ENCODE results near the gene IPO5. TPM values are rescaled to one million over a fixed set of nuclear protein-coding genes. Genes with fewer than 3 reads are reported as not detected.
"Not testable (repeated sequence)": the region's sequence is repeated elsewhere in the genome, so short reads cannot be mapped to it uniquely, and the experiment has no call there.

Gene IPO5
- total RNA-seq, 2 donors from 2014 or later: 166 to 246 TPM

DNA sequence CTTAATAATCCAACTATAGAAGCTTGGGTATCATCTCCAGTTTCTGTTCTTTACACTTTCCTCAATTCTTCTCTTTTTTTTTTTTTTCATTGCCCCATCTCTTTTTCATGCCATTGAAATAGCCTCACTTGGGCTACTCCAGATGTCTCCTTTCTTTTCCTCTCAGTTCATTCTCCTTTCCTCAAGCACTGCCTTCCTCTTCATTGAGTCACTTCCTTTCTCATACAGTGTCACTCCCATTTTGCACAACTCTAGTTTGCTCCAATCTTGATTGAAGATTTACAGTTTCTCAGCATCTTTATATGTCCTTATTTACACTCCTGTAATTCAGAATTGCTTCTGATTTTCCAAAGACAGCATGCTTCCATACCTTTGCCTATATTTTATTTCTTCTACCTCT, 61.3 kb downstream of the IPO5 start:
- H3K27ac Mint-ChIP-seq: no peak overlapping the region
- peaks cover 100% of the 10 kb centered on the region for H3K36me3 Mint-ChIP-seq (ENCODE audit: low read depth)
- H3K4me3 Mint-ChIP-seq: no peak overlapping the region
- no peaks in the 10 kb centered on the region for H3K4me1 Mint-ChIP-seq
- no peak for ATAC-seq (replicated peaks)
- H3K27me3 Mint-ChIP-seq: no peaks in the 10 kb centered on the region
- H3K9me3 Mint-ChIP-seq: no peaks in the 10 kb centered on the region

DNA sequence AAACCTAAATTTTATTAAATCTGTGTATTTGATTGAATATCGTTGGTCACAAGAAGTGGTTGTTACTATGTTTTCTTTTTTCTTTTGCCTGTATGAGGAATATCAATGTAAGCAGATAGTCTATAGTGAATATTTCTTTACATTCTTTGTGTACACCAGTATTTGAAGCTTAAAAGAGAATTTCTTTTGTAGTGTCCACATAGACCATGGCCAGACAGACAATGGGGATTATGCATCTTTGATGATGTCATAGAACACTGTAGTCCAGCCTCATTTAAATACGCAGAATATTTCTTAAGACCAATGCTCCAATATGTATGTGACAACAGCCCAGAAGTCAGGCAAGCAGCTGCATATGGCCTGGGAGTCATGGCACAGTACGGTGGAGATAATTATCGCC, 64.8 kb downstream of the IPO5 start:
- no peak overlapping the region for H3K4me3 Mint-ChIP-seq
- no peaks in the 10 kb centered on the region for H3K27me3 Mint-ChIP-seq
- no peak for ATAC-seq (replicated peaks)
- H3K27ac Mint-ChIP-seq: no peak overlapping the region
- H3K9me3 Mint-ChIP-seq: no peaks in the 10 kb centered on the region
- peaks cover 100% of the 10 kb centered on the region for H3K36me3 Mint-ChIP-seq (ENCODE audit: low read depth)
- no peaks in the 10 kb centered on the region for H3K4me1 Mint-ChIP-seq

DNA sequence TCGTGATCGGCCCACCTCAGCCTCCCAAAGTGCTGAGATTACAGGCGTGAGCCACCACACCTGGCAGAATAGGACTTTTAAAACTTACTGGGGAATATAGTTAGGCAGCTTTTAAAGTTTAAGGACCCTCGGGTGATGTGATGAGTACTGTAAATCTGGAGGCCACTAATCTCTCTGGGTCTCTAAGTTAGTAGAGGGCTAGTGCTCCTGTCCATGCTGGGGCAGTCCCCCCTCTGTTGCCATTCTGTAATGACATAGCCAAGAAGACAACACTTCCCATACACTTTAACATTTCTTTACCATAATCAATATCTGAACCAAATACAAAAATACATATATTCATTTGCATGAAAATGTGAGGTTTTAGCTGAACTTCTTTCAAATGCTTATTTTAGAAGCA, 65.7 kb downstream of the IPO5 start:
- ATAC-seq (replicated peaks): no peak
- Mint-ChIP-seq H3K36me3 (ENCODE audit: low read depth) (peaks cover 100% of the 10 kb centered on the region), H3K4me1 (no peaks in the 10 kb centered on the region), H3K4me3 (no peak overlapping the region), H3K27me3 (no peaks in the 10 kb centered on the region), H3K9me3 (no peaks in the 10 kb centered on the region), H3K27ac (no peak overlapping the region)

DNA sequence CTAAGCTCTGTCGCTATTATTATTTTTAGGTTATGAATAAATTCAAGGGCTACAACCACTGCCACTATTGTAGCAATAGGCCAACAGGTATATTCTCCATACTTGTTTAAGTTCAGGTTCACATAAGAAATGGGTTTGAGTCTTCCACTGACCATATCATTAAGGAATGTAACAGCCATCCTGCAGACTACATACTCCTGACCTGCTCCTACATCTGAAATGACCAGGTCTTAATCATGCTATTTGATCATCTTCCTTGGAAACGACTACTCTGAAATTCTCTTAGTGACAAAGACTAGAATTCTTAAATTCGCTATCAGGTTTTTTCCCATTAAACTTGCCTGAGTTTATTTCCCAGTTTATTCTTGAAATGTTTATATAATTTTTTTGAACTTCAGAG, 66.8 kb downstream of the IPO5 start:
- no peaks in the 10 kb centered on the region for H3K4me1 Mint-ChIP-seq
- ATAC-seq (replicated peaks): no peak
- no peak overlapping the region for H3K4me3 Mint-ChIP-seq
- peaks cover 96% of the 10 kb centered on the region for H3K36me3 Mint-ChIP-seq (ENCODE audit: low read depth)
- H3K9me3 Mint-ChIP-seq: no peaks in the 10 kb centered on the region
- no peak overlapping the region for H3K27ac Mint-ChIP-seq
- no peaks in the 10 kb centered on the region for H3K27me3 Mint-ChIP-seq

DNA sequence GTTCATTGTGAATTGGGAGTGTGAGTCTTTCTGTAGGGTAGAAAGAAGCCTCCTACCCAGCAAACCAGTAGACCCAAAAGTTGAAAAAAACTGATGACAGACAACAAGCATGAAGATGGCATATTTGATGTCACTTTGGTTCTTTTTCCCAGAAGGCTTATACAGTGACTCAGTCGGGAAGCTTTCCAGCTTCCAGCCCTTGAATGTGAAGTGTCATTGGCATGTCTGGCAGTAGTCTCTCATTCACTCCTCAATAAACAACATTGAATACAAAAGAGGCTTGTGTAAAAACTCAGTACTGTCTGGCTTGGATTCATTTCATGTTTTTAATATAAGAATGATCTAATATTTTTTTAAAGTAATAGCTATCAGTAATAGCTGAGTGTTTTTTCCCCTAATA, 68.7 kb downstream of the IPO5 start:
- Mint-ChIP-seq H3K27ac (no peak overlapping the region), H3K4me3 (no peak overlapping the region), H3K27me3 (no peaks in the 10 kb centered on the region), H3K4me1 (no peaks in the 10 kb centered on the region), H3K36me3 (ENCODE audit: low read depth) (peaks cover 77% of the 10 kb centered on the region), H3K9me3 (no peaks in the 10 kb centered on the region)
- ATAC-seq (replicated peaks): no peak

DNA sequence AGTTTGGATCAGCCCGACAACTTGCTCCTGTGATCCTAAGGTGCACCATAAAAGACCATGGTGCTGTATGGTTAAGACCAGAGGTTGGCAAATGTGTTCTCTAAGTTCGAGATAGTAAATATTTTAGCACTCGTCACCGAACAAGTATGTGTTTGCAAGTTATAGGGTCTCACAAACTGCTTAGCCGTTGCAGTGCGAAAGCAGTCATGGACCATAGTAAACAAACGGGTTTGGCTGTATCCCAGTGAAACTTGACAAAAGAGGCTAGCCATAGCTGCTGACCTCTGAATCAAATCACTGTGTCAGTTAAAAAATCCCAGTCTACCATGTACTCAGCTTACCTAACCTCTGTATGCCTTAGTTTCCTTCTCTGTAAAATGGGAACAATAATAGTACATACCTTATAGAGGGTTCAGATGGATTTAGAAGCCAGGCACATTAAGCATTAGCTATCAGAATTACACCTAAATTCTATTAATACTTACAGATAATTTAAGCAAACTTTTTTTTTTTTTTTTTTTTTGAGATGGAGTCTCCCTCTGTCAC, 72.1 kb downstream of the IPO5 start:
- Mint-ChIP-seq H3K27me3 (no peaks in the 10 kb centered on the region), H3K4me1 (no peaks in the 10 kb centered on the region), H3K9me3 (no peaks in the 10 kb centered on the region), H3K27ac (no peak overlapping the region), H3K36me3 (ENCODE audit: low read depth) (peaks cover 43% of the 10 kb centered on the region), H3K4me3 (no peak overlapping the region)
- no peak for ATAC-seq (replicated peaks)

DNA sequence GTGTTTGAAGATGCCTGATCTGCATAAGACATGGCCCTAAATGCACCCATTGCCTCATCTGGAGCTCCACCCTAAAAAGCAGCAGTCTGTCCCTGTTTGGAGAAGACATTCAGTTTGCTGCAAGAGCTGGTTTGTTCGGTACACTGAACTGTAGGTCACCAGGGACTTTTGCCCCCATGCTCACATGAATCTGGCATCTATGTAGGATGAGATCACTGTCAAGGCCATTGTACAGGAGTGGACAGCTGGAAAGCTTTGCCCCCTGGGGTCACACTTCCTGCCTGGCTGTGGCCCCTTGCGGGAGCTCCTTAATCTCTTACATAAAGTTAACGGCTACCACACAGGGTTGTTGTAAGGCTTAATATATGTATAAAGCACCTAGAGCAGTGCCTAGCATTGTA, 73.0 kb downstream of the IPO5 start:
- H3K27me3 Mint-ChIP-seq: no peaks in the 10 kb centered on the region
- ATAC-seq (replicated peaks): no peak
- no peaks in the 10 kb centered on the region for H3K4me1 Mint-ChIP-seq
- no peaks in the 10 kb centered on the region for H3K9me3 Mint-ChIP-seq
- peaks cover 34% of the 10 kb centered on the region for H3K36me3 Mint-ChIP-seq (ENCODE audit: low read depth)
- no peak overlapping the region for H3K4me3 Mint-ChIP-seq
- H3K27ac Mint-ChIP-seq: no peak overlapping the region

DNA sequence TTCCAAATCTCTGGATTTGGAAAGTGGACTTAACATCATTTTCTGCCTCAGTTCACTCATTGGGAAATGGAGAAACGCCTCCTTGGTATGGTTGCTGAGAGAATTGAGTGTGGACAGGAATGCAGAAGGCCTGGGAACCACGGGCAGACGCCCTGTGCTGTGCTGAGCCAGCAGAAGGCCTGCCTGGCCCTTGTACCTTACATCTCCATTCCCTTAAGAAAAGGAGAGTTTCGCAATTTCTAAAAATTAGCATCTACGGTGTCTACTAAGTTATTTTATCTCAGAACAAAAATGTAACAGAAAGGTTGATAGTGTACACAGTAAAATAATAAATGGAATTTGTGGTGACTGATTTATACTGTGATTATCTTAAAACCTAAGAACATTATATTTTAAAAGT, 78.7 kb downstream of the IPO5 start:
- no peak for ATAC-seq (replicated peaks)
- no peaks in the 10 kb centered on the region for H3K9me3 Mint-ChIP-seq
- no peaks in the 10 kb centered on the region for H3K27me3 Mint-ChIP-seq
- no peaks in the 10 kb centered on the region for H3K36me3 Mint-ChIP-seq (ENCODE audit: low read depth)
- no peaks in the 10 kb centered on the region for H3K4me1 Mint-ChIP-seq
- H3K27ac Mint-ChIP-seq: no peak overlapping the region
- no peak overlapping the region for H3K4me3 Mint-ChIP-seq

DNA sequence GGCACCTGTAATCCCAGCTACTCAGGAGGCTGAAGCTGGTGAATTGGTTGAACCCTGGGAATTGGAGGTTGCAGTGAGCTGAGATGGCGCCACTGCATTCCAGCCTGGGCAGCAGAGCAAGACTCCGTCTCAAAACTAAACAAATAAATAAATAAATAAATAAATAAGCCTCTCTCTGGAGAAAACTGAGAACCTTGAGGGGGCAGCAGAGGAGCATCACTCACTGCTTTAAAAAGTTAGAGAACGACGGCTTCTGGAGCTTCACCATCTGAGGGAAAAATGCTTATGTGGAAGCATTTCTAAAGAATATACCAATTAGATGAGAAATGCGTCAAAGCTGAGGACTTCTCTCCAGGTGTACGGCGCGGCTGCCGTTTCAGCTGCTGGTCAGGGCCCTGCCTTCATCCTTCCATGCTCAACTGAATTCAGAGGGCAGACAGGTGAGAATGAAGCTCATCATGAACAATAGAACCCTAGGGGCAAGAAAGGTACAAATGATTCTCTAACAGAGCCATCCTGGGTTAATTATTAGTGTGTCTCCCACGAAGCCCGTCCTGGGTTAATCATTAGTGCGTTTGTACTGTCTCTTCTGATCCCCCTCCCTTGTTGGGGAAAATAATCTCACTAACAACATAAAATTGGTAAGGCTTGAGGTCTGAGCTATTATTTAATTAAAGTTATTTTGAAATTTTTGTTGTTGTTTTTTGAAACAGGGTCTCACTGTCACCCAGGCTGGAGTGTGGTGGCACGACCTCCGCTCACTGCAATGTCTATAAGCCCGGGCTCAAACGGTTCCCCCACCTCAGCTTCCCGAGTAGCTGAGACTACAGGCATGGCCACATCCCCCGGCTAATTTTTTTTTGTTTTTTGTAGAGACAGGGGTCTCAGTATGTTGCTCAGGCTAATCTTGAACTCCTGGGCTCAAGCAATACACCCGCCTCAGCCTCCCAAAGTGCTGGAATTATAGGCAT, 80.1 kb downstream of the IPO5 start:
- Mint-ChIP-seq H3K4me1 (no peaks in the 10 kb centered on the region), H3K27ac (no peak overlapping the region), H3K4me3 (no peak overlapping the region), H3K27me3 (no peaks in the 10 kb centered on the region), H3K9me3 (no peaks in the 10 kb centered on the region), H3K36me3 (ENCODE audit: low read depth) (no peaks in the 10 kb centered on the region)
- ATAC-seq (replicated peaks): no peak

DNA sequence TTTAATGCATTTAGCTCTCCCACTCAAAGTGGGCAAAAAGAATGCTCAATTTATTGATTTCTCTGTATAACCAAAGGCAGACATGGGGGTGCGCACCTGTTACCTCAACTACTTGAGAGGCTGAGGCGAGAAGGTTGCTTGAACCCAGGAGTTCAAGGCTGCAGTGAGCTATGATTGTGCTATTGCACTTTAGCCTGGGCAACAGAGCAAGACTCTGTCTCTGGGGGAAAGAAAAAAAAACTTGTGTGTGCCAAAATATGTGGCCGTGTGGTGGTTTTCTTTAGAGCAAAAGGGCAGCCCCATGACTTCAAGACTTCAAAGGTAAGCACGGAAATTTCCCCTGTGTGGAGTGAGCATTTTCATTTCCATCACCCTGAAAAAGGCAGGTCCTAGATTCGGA, 81.9 kb downstream of the IPO5 start:
- ATAC-seq (replicated peaks): no peak
- no peak overlapping the region for H3K4me3 Mint-ChIP-seq
- H3K4me1 Mint-ChIP-seq: no peaks in the 10 kb centered on the region

DNA sequence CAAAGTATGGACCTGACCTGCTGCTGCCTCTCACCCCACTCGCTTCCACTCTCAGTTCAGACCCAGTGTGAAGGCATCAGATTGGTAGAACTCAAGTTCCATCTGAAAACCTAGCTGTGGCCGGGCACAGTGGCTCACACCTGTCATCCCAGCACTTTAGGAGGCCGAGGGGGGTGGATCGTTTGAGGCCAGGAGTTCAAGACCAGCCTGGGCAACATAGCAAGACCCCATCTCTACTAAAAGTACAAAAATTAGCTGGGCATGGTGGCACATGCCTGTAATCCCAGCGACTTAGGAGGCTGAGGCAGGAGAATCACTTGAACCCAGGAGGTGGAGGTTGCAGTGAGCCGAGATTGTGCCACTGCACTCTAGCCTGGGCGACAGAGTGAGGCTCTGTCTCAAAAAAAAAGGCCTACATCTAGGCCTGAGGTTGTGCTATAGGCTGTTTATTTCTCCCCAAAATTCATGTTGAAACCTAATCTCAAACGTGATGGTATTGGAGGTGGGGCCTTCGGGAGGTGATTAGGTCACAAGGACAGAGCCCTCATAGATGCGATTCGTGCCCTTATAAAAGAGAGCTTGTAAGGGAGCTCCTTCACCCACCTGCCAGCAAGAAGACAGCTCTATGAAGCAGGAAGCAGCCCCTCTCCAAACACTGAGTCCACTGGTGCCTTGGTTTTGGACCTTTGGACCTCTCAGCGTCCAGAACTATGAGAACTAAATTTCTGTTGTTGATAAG, 83.3 kb downstream of the IPO5 start:
- not testable (repeated sequence) for H3K4me1 Mint-ChIP-seq; H3K27ac Mint-ChIP-seq; H3K9me3 Mint-ChIP-seq; H3K4me3 Mint-ChIP-seq; H3K36me3 Mint-ChIP-seq (ENCODE audit: low read depth); ATAC-seq (replicated peaks); H3K27me3 Mint-ChIP-seq

More for the DNA sequence above, 81.9 kb downstream of the IPO5 start:
- Mint-ChIP-seq H3K27ac (no peak overlapping the region), H3K36me3 (ENCODE audit: low read depth) (no peaks in the 10 kb centered on the region), H3K27me3 (peaks cover 4% of the 10 kb centered on the region), H3K9me3 (no peaks in the 10 kb centered on the region)

DNA sequence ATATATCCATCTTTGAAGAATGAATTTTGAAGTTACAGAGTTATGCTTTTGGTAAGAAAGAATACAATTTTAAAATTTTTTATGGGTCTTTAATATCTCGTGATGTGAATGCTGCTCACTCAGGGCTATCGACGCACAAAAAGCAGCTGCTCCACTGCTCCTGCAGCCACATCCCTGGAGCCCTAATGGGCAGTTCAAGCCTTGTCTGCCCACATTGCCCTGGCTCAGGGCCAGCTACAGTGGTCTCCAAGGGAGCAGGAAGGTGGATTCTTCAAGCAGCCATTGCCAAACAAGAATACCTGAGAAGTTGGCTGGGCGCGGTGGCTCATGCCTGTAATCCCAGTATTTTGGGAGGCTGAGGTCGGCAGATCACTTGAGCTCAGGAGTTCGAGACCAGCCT, 85.8 kb downstream of the IPO5 start:
- no peaks in the 10 kb centered on the region for H3K36me3 Mint-ChIP-seq (ENCODE audit: low read depth)
- no peaks in the 10 kb centered on the region for H3K4me1 Mint-ChIP-seq
- no peaks in the 10 kb centered on the region for H3K9me3 Mint-ChIP-seq
- H3K4me3 Mint-ChIP-seq: no peak overlapping the region
- no peak overlapping the region for H3K27ac Mint-ChIP-seq
- ATAC-seq (replicated peaks): no peak
- peaks cover 4% of the 10 kb centered on the region for H3K27me3 Mint-ChIP-seq

DNA sequence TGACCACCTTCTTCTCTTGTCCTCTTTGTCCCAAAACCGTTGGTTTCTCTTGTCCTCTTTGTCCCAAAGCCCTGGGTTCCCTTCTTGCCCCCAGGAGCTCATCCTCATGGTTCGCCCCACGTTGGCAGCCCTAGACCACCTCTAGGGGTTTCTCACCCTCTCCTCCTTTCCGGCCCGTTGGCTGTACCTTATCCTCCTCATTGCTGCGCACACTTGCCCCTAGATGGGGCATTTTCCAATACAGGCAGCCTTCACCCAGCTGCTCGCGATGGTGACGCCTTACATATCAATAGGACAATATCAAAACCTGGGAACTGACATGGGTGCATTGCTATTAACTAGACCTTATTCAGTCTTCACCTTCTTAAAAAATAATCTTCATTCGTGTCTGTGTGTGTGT, 86.5 kb downstream of the IPO5 start:
- Mint-ChIP-seq H3K9me3 (no peaks in the 10 kb centered on the region), H3K4me3 (no peak overlapping the region), H3K36me3 (ENCODE audit: low read depth) (no peaks in the 10 kb centered on the region), H3K27ac (no peak overlapping the region), H3K4me1 (no peaks in the 10 kb centered on the region), H3K27me3 (peaks cover 4% of the 10 kb centered on the region)
- ATAC-seq (replicated peaks): no peak

DNA sequence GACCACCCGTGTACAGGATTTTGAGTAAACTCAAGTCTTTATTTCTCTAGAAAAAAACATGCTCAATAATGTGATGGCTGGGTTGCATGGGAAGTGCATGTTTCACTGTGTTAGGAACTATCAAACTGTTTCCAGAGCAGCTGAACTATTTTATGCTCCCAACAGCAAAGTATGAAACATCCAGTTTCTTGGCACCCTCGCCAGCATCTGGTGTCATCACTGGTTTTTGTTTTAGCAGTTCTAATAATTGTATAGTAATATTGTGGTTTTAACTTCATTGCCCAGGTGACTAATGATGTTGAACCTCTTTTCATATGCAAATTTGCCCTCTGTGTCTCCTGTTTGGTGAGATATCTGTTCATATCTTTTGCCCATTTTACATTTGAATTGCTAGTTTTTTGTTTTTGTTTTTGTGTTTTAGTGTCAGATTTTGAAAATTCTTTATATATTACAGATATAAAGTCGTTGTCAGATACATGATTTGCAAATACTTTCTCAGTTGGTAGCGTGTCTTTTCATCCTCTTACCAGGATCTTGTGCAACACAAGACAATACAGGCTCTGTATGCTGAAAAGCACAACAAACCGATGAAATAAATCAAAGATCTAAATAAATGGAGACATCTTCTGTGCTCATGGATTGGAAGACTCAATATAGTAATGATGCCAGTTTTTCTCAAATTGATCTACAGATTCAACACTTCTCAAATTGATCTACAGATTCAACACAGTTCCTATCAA, 87.8 kb downstream of the IPO5 start:
- H3K9me3 Mint-ChIP-seq: no peaks in the 10 kb centered on the region
- no peaks in the 10 kb centered on the region for H3K36me3 Mint-ChIP-seq (ENCODE audit: low read depth)
- H3K27me3 Mint-ChIP-seq: peaks cover 4% of the 10 kb centered on the region
- no peak for ATAC-seq (replicated peaks)
- no peaks in the 10 kb centered on the region for H3K4me1 Mint-ChIP-seq
- H3K4me3 Mint-ChIP-seq: no peak overlapping the region
- no peak overlapping the region for H3K27ac Mint-ChIP-seq
